ENCODE results near the gene TNS4.

DNA sequence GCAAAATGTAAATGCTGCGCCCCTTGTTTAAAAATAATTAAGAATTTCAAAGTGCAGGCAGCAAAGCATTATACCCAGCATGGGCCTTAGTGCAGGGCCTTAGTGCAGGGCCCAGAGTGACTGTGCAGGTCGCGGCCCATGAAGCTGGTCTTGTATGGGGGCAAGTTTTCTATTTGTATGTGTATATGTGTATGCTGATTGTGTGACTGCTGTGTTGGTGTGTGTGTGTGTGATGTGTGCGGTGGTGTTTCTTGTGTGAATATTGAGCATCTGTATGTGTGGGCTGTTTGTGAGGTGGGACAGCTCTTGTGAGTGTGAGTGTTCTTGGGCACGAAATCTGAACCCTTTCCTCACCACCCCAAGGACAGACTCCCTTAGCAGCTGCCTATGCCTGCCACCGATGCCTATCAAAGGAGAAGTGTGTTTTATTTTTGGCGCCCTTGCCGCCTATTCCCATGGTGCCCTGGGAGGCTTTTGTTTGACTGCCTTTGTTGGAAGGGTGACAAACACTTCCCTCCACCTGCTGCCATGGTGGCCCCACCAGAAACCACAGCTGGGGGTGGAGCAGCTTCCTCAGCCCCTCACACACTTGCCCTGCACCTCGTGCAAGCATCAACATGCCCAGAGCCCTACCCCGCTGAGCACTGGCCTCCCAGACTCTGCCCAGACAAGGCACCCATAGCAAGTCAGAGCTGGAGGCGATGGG lies 45.8 kb upstream of the TNS4 start:
- TF ChIP-seq CTCF (conservative IDR thresholded peaks at IDR 0.05; ENCODE audit: low read depth, low read length) = no peak
- no peak for TF ChIP-seq BHLHE40 (IDR thresholded peaks at IDR 0.05; ENCODE audit: low read depth, low read length)
- TF ChIP-seq POLR2A (IDR thresholded peaks at IDR 0.05; ENCODE audit: low read depth, low read length) = no peak
- TF ChIP-seq MAFK (IDR thresholded peaks at IDR 0.05; ENCODE audit: low read depth, low read length) = no peak
- no peak for TF ChIP-seq MXI1 (IDR thresholded peaks at IDR 0.05; ENCODE audit: borderline replicate concordance, low read depth, low read length)
- no peak for TF ChIP-seq MAZ (IDR thresholded peaks at IDR 0.05; ENCODE audit: borderline replicate concordance, low read depth, low read length)
- TF ChIP-seq RAD21 (IDR thresholded peaks at IDR 0.05; ENCODE audit: low read length) = no peak
- TF ChIP-seq USF2 (IDR thresholded peaks at IDR 0.05; ENCODE audit: low read depth, low read length) = no peak
- TF ChIP-seq, protein P1, sequence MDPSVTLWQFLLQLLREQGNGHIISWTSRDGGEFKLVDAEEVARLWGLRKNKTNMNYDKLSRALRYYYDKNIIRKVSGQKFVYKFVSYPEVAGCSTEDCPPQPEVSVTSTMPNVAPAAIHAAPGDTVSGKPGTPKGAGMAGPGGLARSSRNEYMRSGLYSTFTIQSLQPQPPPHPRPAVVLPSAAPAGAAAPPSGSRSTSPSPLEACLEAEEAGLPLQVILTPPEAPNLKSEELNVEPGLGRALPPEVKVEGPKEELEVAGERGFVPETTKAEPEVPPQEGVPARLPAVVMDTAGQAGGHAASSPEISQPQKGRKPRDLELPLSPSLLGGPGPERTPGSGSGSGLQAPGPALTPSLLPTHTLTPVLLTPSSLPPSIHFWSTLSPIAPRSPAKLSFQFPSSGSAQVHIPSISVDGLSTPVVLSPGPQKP (IDR thresholded peaks at IDR 0.05; ENCODE audit: borderline replicate concordance, low read depth, low read length) = no peak
- TF ChIP-seq SMC3 (IDR thresholded peaks at IDR 0.05; ENCODE audit: low read depth, low read length) = no peak
- TF ChIP-seq RCOR1 (IDR thresholded peaks at IDR 0.05; ENCODE audit: insufficient replicate concordance, low read length) = no peak
- no peak for TF ChIP-seq CHD1 (IDR thresholded peaks at IDR 0.05; ENCODE audit: low read depth, low read length)
- TF ChIP-seq RFX5 (IDR thresholded peaks at IDR 0.05; ENCODE audit: low read depth, low read length) = no peak
- no peak for TF ChIP-seq FOS (IDR thresholded peaks at IDR 0.05; ENCODE audit: low read depth, low read length)
